Adrenal gland (tissue), 5 donors: ENCODE data around the gene CYP4V2.

ENCODE experiments used
- CTCF ChIP-seq, 6 experiments: fragments of 450-650 bp in 4 of 6; fragments of 200-600 bp in 2 of 6; sonication (generic) in 1 of 6; IDR thresholded peaks; 1 replicate in 5 of 6; 2 replicates in 1 of 6; pipeline versions ENCODE4 v1.5.1 to v1.8.0; 2016 to 2021; ENCODE audit warnings: antibody characterized with exemption in 6 of 6, mild to moderate bottlenecking in 2 of 6, moderate library complexity in 1 of 6
- POLR2A ChIP-seq, 2 donors: fragments of 450-650 bp; IDR thresholded peaks; one replicate each; pipeline ENCODE4 v1.6.1; 2017; ENCODE audit warnings: antibody characterized with exemption in 2 of 2, mild to moderate bottlenecking in 2 of 2, moderate library complexity in 1 of 2
- donor health status: DM: no; HTN: no; CAD: no.

- no peak for TF ChIP-seq CTCF (IDR thresholded peaks at IDR 0.05)
- no peak for TF ChIP-seq POLR2A (IDR thresholded peaks at IDR 0.05)
These were observed 18.8 kb upstream of the CYP4V2 start for GRCh38 chr4:186172546-186172945.
